GM19324 (cell line): ENCODE results near the gene SPEG.

Source experiments
- ATAC-seq: cut with Tn5 transposase; IDR thresholded peaks from one replicate; pipeline ENCODE4 v1.9.1; 2021; ENCODE audit warnings: mild to moderate bottlenecking, moderate library complexity; ENCODE audit not compliant: unreplicated experiment, low FRiP score

Gene SPEG

GRCh38 chr2:219523031-219523671, 88.5 kb downstream of the SPEG start:
- no peak for ATAC-seq

DNA sequence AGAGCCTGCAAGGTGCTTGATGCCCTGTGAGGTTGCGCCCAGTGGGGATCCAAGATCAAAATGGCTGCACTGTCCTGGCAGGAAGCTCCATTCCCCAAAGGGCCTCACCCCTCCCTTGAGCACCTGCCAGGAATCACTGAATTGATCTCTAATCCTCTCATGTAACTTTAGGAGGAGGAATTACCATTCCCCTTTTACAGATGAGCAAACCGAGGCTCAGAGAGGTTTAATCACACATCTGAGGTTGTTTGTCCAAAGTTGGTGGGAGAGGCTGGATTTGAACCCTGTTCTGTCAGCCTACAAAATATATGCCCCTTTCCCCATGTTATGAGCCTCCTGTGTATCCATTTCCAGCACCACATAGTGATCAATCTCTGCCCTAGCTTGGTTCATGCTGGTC, 90.2 kb downstream of the SPEG start:
- no peak for ATAC-seq

DNA sequence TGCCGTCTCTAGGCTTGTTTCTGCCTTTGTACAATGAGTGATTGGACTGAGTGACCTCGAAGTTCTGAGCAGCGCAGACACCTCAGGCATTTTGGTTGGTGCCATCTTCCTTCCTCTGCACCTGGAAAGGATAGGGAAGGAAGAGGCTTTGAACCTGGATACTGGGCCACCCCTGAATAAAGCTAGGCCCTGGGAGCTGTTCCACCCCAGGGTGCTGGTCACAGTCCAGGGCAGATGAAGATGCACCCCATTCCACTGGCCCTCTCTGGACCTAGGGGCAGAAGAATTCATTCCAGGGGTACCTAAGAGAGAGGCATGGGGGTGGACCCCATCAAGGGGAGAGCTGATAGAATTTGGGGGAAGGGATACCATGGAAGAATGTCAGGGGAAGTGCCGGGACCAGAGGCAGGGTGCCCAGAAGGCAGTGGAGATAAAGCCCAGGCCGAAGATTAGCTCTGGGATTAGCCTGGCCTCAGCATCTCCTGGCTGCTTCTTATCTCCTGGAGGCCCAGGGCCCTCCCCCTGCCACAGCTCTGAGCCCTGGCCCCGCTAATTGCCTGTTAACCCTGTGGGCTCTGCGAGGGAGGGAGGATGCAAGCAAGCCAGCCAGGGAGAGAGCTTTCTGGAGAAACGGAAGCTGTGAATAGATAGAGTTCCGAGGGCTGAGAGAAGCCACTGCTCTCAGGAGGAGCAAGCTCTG, 91.0 kb downstream of the SPEG start:
- no peak for ATAC-seq

GRCh38 chr2:219526320-219527075, 91.9 kb downstream of the SPEG start:
- ATAC-seq, result no peak

DNA sequence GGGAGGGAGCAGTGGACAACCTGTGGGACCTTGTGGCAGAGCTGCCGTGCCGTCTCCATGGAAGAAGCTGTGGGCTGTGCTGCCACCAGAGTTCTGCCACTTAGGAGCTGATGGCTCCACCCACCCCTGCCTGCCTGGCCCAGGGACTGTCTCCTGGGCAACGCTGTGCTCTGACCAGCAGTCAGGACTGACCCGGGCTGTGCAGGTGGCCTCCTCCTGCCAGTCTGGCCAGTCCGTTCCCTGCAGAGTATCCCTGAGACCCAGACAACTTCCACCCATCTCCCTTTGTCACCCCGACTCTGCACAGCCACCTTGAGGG, 92.4 kb downstream of the SPEG start:
- no peak for ATAC-seq

DNA sequence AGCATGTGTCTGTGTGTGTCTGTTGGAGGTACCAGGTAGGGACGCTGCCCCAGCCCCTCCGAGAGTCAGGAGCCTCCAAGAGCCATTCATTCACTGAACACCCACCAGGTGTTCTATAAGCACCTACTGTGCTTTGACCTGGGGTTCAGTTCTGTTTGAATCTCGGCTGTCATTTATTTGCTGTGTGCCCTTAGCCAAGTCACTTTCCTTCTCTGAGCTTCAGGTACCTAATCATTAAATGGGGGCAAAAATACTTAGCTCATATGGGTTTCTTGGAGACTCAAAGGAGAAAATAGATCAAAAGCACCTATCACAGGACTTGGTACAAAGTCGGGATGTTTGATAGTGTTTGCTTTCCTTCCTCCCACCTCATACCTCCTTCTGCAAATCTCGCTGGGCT, 92.8 kb downstream of the SPEG start:
- no peak for ATAC-seq

- no peak for ATAC-seq
These were observed 95.7 kb downstream of the SPEG start for GRCh38 chr2:219530048-219530963.

GRCh38 chr2:219531639-219532377, 97.2 kb downstream of the SPEG start:
- ATAC-seq, result no peak

- no peak for ATAC-seq
These were observed 97.7 kb downstream of the SPEG start for GRCh38 chr2:219532378-219532649.

DNA sequence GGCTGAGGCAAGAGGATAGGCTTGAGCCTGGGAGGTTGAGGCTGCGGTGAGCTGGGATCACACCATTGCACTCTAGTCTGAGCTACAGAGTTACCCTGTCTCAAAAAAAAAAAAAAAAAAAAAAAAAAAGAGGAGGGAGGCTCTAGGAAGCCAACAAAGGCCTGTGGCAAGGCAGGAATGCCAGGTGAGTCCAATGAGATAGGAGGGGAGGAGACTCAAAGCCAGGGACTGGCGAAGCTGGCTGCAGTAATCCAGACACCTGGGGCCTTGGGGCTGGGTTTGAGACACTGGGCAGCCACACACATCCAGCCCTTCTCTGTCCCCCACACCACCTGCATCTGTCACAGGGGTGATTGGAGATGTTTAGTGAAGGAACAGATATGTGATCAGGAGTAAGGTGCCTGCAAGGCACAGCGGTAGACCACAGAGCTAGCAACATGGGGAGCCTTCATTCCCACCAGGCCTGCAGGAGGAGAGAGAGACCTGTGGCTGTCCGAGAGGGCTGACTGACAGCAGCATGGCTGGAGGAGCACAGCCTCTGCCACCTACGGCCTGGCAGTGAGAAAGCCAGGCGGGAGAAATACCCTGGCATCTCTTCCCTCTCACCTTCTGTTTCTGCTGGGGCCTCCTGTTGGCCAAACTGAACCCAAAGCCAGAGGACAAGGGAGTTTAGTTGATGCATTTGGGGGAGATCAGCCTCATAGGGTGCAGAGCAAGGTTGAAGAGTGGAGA, 99.5 kb downstream of the SPEG start:
- ATAC-seq, result no peak

DNA sequence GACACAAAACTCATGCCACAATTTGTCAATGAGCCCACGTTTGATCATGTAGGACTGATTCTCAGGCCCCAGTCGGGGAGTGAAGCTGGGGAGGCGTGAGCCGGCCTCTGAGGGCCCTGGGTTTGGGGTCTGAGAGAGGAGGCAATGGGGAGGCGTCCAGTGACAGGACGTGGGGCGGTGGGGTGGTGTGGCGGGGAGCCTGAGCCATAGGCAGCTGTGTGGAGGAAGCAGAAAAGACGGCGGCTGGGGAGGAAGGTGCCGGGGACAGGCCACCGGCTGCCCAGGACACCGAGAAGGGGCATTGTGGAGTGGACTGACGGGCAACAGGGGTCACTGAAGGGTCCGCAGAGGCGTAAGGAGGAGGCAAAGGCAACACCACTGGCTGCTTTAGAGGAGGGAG, 101.8 kb downstream of the SPEG start:
- ATAC-seq, result no peak

DNA sequence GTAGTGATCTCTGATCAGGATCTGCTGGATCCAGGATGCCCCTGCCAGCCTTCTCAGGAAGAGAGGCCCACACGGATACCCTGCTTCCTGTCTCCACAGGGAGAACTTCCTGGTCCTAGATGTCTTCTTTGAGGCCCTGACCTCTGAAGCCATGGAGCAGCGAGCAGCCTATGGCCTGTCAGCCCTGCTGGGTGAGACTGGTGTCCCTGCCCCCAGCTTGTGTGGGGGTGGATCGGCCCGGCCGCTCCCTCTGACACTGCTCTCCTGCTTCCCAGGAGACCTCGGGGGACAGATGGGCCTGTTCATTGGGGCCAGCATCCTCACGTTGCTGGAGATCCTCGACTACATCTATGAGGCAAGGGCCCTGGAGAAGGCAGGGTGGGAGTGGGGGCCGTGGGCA, 102.3 kb downstream of the SPEG start:
- no peak for ATAC-seq

GRCh38 chr2:219537657-219538488, 103.2 kb downstream of the SPEG start:
- ATAC-seq, result no peak

DNA sequence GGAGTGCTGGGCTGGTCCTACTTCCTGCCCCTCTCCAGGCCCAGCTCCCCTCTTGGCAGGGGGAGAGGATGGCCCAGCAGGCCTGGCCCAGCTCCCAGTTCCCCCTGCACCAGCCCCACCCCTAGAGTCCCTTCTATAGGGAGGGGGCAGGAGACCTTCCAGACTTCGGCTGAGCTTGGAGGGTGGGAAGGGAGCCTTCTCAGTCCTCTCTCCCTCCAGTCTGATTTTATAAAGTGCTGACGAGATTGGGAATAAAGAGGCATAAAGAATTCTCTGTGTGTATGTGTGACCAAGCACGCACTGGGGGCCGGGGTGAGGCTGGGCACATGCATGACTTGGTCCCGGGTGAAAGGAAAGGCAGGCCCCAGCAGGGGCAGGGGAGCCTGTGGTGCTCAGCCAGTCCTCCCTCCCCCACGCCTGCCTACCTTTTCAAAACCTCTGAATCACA, 103.9 kb downstream of the SPEG start:
- no peak for ATAC-seq

- no peak for ATAC-seq
These were observed 104.5 kb downstream of the SPEG start for GRCh38 chr2:219538956-219539788.

DNA sequence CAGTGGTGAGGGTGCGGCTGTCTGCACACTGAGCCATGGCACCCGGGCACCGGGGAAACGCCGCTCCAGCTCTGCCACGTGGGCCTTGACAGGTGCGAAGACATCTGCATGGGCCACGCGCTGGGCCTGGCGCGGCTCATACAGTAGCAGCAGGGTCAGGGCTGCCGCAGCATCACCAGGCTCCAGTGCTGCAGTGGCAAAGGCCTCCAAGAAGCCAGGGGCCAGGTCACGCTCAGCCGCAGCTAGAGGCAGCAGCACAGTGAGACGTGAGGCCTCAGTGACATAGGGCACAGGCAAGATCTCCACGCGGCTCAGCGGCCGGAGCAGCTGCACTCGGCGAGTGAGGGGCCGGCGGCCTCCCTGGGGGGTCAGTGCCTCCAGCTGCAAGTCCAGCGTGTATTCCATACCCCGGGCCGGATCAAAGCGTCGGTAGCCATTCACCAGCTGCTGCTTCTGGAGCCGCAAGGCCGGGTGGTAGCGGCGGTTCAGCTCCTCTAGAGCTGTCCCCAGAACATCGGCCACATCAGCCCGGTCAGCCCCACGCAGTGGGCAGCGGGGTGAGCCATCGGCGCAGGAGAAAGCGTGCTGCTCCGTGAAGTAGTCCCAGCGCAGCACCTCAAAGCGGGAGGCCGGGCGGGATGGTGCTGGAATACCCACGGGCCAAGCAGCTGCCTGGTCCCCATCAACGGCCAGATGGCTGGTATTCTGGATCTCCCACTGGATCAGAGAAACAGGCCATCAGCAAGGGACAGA, 105.5 kb downstream of the SPEG start:
- no peak for ATAC-seq

- ATAC-seq, result no peak
These were observed 106.3 kb downstream of the SPEG start for GRCh38 chr2:219540784-219541504.
